Astrocyte of the cerebellum (primary cell): ENCODE measurements around the gene ASPG.

Experiments used
- DNase-seq: peaks from one replicate; pipeline ENCODE4 v3.0.0-alpha.2; 2011; ENCODE audit warnings: low read depth
- H3K4me3 ChIP-seq: 2 replicates; pipeline ENCODE4 v1.5.1; 2011; ENCODE audit warnings: mild to moderate bottlenecking, low read depth, low read length, moderate library complexity
- in situ Hi-C: cut with HindIII; loops from 2 replicates; pipeline ENCODE4 v1.10.0; 2017; ENCODE audit warnings: low sequenced_read_pairs
- TF ChIP-seq, protein P1 (sequence below): IDR thresholded peaks from 2 replicates; pipeline ENCODE4 v1.5.1; 2012; ENCODE audit warnings: low read length, low read depth, moderate library complexity, mild to moderate bottlenecking; ENCODE audit errors: missing control alignments

Gene ASPG

DNA sequence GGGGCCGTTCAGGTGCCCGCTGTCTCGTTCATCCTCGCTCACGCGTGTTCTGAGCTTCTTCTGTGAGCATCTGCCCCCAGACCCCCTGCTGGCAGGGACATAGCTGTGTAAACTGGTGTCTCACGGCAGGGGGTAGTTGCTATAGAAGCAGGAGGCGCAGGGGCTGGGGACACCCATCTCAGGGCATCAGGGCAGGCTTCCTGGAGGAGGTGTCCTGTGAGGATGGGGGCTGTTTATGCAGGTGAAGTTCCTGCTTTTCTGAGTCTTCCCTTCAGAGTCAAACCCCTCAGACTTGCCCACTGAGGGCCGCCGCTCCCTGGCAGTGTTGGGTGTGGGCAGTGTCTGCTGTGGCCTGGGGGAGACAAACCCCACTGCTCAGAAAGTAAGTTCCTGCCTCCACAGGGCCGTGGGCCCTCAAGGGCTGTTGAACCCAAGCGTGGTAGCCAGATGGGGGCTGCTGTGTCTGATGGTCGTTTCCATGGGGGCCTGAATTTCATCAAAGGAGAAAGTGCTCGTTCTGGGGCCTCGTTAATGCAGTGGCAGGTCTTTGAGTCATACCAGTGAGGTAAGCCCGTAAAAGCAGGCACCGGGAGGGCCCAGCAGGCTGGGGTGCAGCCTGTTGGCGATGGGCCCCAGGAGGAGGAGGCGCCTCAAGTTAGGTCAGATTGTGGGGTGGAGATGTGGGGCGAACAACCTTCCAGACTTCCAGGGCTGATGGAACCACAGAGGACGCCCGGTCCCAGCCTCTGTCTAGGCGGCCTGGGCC lies 76.3 kb downstream of the ASPG start:
- H3K4me3 ChIP-seq, result no peak overlapping the region
- no peak for DNase-seq
- in situ Hi-C loops, result no loop called here
- TF ChIP-seq, protein P1, sequence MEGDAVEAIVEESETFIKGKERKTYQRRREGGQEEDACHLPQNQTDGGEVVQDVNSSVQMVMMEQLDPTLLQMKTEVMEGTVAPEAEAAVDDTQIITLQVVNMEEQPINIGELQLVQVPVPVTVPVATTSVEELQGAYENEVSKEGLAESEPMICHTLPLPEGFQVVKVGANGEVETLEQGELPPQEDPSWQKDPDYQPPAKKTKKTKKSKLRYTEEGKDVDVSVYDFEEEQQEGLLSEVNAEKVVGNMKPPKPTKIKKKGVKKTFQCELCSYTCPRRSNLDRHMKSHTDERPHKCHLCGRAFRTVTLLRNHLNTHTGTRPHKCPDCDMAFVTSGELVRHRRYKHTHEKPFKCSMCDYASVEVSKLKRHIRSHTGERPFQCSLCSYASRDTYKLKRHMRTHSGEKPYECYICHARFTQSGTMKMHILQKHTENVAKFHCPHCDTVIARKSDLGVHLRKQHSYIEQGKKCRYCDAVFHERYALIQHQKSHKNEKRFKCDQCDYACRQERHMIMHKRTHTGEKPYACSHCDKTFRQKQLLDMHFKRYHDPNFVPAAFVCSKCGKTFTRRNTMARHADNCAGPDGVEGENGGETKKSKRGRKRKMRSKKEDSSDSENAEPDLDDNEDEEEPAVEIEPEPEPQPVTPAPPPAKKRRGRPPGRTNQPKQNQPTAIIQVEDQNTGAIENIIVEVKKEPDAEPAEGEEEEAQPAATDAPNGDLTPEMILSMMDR, result no peak

DNA sequence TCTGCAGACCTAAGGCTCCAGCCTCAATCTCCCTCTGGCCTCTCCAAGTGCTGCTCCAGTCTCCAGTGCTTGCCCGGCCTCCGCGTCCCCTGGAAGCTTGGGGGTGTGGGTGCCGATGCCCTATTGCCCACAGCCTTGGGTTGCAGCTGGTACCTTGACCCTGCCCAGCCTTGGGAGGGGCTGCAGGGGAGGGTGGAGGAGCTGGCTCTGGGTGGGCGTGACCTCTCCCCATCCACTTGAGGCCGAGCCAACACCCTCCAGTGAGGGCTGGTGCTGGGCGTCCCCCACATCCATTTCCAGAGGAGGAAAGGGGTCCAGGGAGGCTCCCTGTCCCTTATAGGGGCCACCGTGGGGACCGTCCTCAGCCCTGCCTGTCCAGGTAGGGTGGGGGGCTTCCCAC lies 77.0 kb downstream of the ASPG start:
- no peak for DNase-seq
- in situ Hi-C loops, result no loop called here
- no peak overlapping the region for H3K4me3 ChIP-seq
- TF ChIP-seq, protein P1, result no peak

DNA sequence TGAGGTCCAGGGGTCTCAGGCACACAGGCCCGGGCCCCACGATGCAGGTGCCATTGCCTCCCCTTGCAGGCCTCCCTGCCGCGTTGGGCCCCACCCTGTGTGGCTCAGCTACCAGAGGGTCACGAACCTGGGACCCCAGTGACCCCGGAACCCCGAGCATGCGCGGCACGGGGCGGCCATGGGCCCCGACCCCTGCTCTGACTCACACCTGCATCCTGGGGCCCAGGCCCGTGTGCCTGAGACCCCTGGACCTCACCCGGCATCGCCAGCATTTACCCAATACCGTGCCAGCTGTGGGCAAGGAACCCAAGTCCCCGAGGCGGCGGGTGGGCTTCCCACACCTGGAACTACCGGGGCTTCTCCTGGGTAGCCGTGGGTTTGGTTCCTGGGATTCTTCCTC lies 78.0 kb downstream of the ASPG start:
- H3K4me3 ChIP-seq, result no peak overlapping the region
- in situ Hi-C loops, result no loop called here
- no peak for DNase-seq
- TF ChIP-seq, protein P1, result no peak

DNA sequence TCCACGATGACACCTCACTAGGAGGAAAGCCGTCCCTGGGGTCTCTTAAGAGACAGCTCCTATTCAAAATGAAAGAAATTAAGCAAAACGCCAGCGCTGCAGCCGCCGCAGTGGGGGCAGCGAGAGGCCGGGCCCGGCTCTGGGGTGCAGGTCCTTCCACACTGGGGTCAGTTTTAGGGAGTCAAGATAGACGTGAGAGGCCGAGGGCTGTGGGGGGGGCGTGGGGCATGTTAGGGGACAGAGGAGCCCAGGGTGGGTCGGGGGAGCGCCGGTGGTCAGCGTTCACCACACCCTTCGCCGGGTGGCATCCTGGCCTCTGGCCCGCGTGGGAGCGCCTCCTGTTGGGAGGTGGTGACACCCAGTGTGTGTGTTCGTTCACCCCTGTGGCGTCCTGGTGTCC lies 78.5 kb downstream of the ASPG start:
- DNase-seq, result no peak
- TF ChIP-seq, protein P1, result no peak
- in situ Hi-C loops, result no loop called here
- no peak overlapping the region for H3K4me3 ChIP-seq

DNA sequence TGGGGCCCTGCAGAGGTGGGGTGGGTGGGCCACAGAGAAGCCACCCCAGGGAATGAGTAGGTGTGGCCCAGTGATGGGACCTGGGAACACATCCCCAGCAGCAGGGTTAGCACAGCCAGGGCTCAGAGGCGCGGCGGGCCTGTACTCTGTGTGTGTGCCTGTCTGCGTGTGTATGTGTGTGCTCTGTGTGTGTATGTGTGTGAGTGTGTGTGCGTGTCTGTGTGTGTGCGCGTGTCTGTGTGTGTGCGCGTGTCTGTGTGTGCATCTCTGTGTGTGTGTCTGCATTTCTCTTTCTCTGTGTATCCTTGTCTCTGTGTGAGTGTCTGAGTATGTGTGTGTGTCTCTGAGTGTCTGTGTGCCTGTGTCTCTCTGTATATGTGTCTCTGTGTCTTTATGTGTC lies 79.0 kb downstream of the ASPG start:
- TF ChIP-seq, protein P1, result no peak
- in situ Hi-C loops, result no loop called here
- DNase-seq, result no peak

More for the DNA sequence above, 79.0 kb downstream of the ASPG start:
- H3K4me3 ChIP-seq, result no peak overlapping the region
